Tibial nerve (tissue), 4 donors: ENCODE data around the gene NAA60.

Source experiments
- CTCF ChIP-seq, 5 experiments: fragments of 200-600 bp in 3 of 5; fragments of 450-650 bp in 2 of 5; sonication (generic) in 3 of 5; IDR thresholded peaks; one replicate each; pipeline ENCODE4 v1.5.1; 2016 to 2019; ENCODE audit warnings: antibody characterized with exemption in 5 of 5, mild to moderate bottlenecking in 3 of 5, moderate library complexity in 2 of 5
- EP300 ChIP-seq, 2 donors: sonication (generic); formaldehyde crosslinking; IDR thresholded peaks; one replicate each; pipeline ENCODE4 v1.6.1; 2017; ENCODE audit warnings: antibody characterized with exemption in 2 of 2, mild to moderate bottlenecking in 1 of 2

DNA sequence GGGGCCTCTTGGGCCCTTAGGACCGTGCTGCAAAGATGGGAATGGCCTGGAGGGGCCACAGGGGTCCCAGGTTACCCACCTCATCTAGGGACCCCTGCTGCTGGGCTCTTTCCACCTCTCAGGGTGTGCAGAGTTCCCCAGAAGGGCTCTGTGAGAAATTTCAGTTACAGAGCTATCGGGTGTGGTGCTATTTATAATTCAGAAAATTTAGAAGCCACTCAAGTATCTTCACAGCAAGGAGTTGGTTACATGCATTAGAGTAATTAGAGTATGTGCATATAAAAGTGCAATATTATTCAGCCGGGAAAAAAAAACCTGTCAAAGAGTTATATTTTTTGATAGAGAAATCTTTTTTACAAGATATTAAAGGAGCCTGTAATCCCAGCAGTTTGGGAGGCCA is 32.9 kb downstream of the NAA60 start:
- TF ChIP-seq CTCF (IDR thresholded peaks at IDR 0.05) (no peak), EP300 (IDR thresholded peaks at IDR 0.05) (no peak)
